Neural cell (in vitro differentiated cells): ENCODE results near the gene SMLR1. TPM values are rescaled to one million over a fixed set of nuclear protein-coding genes. Genes with fewer than 3 reads are reported as not detected.

Experiments used
- H2AFZ ChIP-seq: fragments of 200-600, 300-800 bp; sonication (generic), shearing (Covaris generic); 2 replicates; pipeline ENCODE4 v1.6.0; 2014; ENCODE audit warnings: low read depth, mild to moderate bottlenecking, antibody characterized with exemption, low read length, moderate library complexity
- H3F3A ChIP-seq: fragments of 200-600 bp; shearing (Covaris generic); 2 replicates; pipeline ENCODE4 v1.6.1; 2016; ENCODE audit warnings: mild to moderate bottlenecking, moderate library complexity, mixed read lengths, antibody characterized with exemption, low read length; ENCODE audit not compliant: insufficient read depth, poor library complexity, severe bottlenecking
- H3K27ac ChIP-seq: fragments of 200-600, 300-800 bp; sonication (generic), shearing (Covaris generic); 2 replicates; pipeline ENCODE4 v1.5.1; 2014; ENCODE audit warnings: mild to moderate bottlenecking, low read length, moderate library complexity
- H3K27me3 ChIP-seq: fragments of 300-800, 200-600 bp; sonication (generic), shearing (Covaris generic); 2 replicates; pipeline ENCODE4 v1.6.0; 2014; ENCODE audit warnings: mild to moderate bottlenecking, low read depth, low read length, moderate library complexity; ENCODE audit not compliant: insufficient read depth
- H3K36me3 ChIP-seq: fragments of 300-800, 200-600 bp; sonication (generic), shearing (Covaris generic); 2 replicates; pipeline ENCODE4 v1.5.1; 2014; ENCODE audit warnings: mild to moderate bottlenecking, antibody characterized with exemption, low read length, moderate library complexity; ENCODE audit not compliant: insufficient read depth
- H3K4me2 ChIP-seq: fragments of 300-800, 200-600 bp; sonication (generic), shearing (Covaris generic); 2 replicates; pipeline ENCODE4 v1.6.0; 2014; ENCODE audit warnings: mild to moderate bottlenecking, low read length
- H3K4me3 ChIP-seq: fragments of 300-800, 200-600 bp; sonication (generic), shearing (Covaris generic); 2 replicates; pipeline ENCODE4 v1.5.1; 2014; ENCODE audit warnings: mild to moderate bottlenecking, low read length, moderate library complexity
- H3K79me2 ChIP-seq: fragments of 200-600 bp; shearing (Covaris generic); replicated peaks from 2 replicates; pipeline ENCODE4 v1.6.0; 2014; ENCODE audit warnings: mild to moderate bottlenecking, low read length, moderate library complexity; ENCODE audit not compliant: insufficient read depth
- H3K9ac ChIP-seq: fragments of 300-800, 200-600 bp; sonication (generic), shearing (Covaris generic); 2 replicates; pipeline ENCODE4 v1.6.1; 2016; ENCODE audit warnings: mild to moderate bottlenecking, low read length, mixed read lengths
- H3K9me2 ChIP-seq: fragments of 200-600 bp; shearing (Covaris generic); 2 replicates; pipeline ENCODE4 v1.6.1; 2016; ENCODE audit warnings: mild to moderate bottlenecking, low read length, mixed read lengths; ENCODE audit not compliant: insufficient read depth
- H3K9me3 ChIP-seq: fragments of 200-600, 300-800 bp; sonication (generic), shearing (Covaris generic); 2 replicates; pipeline ENCODE4 v1.6.1; 2016; ENCODE audit warnings: mild to moderate bottlenecking, mixed run types, low read length, moderate library complexity, mixed read lengths
- H4K20me1 ChIP-seq: fragments of 200-600 bp; shearing (Covaris generic); 2 replicates; pipeline ENCODE4 v1.6.1; 2016; ENCODE audit warnings: mild to moderate bottlenecking, mixed run types; ENCODE audit not compliant: insufficient read depth
- CTCF ChIP-seq: fragments of 450-650 bp; IDR thresholded peaks from 2 replicates; pipeline ENCODE4 v1.5.1; 2014; ENCODE audit warnings: antibody characterized with exemption, mild to moderate bottlenecking, moderate library complexity; ENCODE audit not compliant: poor library complexity, severe bottlenecking
- EP300 ChIP-seq: fragments of 450-650 bp; conservative IDR thresholded peaks from 2 replicates; pipeline ENCODE4 v1.6.1; 2014; ENCODE audit warnings: antibody characterized with exemption, mild to moderate bottlenecking, moderate library complexity; ENCODE audit not compliant: poor library complexity, severe bottlenecking
- EZH2 ChIP-seq: fragments of 200-600, 300-800 bp; shearing (Covaris generic), sonication (generic); IDR thresholded peaks from 2 replicates; pipeline ENCODE4 v1.6.1; 2014; ENCODE audit warnings: antibody characterized with exemption, low read length, borderline replicate concordance, mild to moderate bottlenecking; ENCODE audit not compliant: insufficient read depth, poor library complexity, severe bottlenecking
- MXI1 ChIP-seq: fragments of 450-650 bp; conservative IDR thresholded peaks from 2 replicates; pipeline ENCODE4 v1.6.1; 2014; ENCODE audit warnings: antibody characterized with exemption, mild to moderate bottlenecking; ENCODE audit not compliant: poor library complexity, severe bottlenecking
- POLR2AphosphoS5 ChIP-seq: IDR thresholded peaks from 2 replicates; pipeline ENCODE4 v1.6.1; 2012
- RAD21 ChIP-seq: fragments of 450-650 bp; conservative IDR thresholded peaks from 2 replicates; pipeline ENCODE4 v1.6.1; 2014; ENCODE audit warnings: antibody characterized with exemption, mild to moderate bottlenecking, moderate library complexity
- REST ChIP-seq: IDR thresholded peaks from 2 replicates; pipeline ENCODE4 v1.6.1; 2012; ENCODE audit warnings: borderline replicate concordance
- SMC3 ChIP-seq: fragments of 450-650 bp; conservative IDR thresholded peaks from 2 replicates; pipeline ENCODE4 v1.6.1; 2014; ENCODE audit warnings: antibody characterized with exemption, mild to moderate bottlenecking, moderate library complexity; ENCODE audit not compliant: poor library complexity
- TAF1 ChIP-seq: IDR thresholded peaks from 2 replicates; pipeline ENCODE4 v1.6.1; 2012; ENCODE audit warnings: low read depth
- polyA plus RNA-seq: library from polyadenylated mRNA; depleted of rRNA; stranded (reverse); fragments of >200 nt; gene quantifications from 2 replicates; pipeline ENCODE4 v1.2.3, GENCODE V29; 2014

SMLR1 gene
- polyA plus RNA-seq, 1 donor from 2014 or later: not detected

GRCh38 chr6:130834482-130835251 is 7.5 kb downstream of the SMLR1 start:
- Histone ChIP-seq H3K9me2 (no peaks in the 10 kb centered on the region), H3K27me3 (no peaks in the 10 kb centered on the region), H4K20me1 (no peaks in the 10 kb centered on the region), H3K4me3 (no peak overlapping the region), H3K4me2 (no peak overlapping the region), H3K36me3 (no peaks in the 10 kb centered on the region), H3K27ac (no peak overlapping the region), H3F3A (no peaks in the 10 kb centered on the region), H3K79me2 (no peaks in the 10 kb centered on the region), H2AFZ (no peak overlapping the region), H3K9me3 (no peaks in the 10 kb centered on the region), H3K9ac (no peak overlapping the region)
- no peak for TF ChIP-seq CTCF
- no peak for TF ChIP-seq SMC3
- TF ChIP-seq EZH2: no peak
- no peak for TF ChIP-seq REST
- no peak for TF ChIP-seq RAD21
- TF ChIP-seq EP300: no peak

- Histone ChIP-seq H3K4me3 (no peak overlapping the region), H3K27ac (no peak overlapping the region), H3K9me2 (no peaks in the 10 kb centered on the region), H3K9me3 (no peaks in the 10 kb centered on the region), H2AFZ (no peak overlapping the region), H3K79me2 (no peaks in the 10 kb centered on the region), H3K36me3 (no peaks in the 10 kb centered on the region), H3K4me2 (no peak overlapping the region), H3K9ac (no peak overlapping the region), H4K20me1 (no peaks in the 10 kb centered on the region), H3K27me3 (no peaks in the 10 kb centered on the region), H3F3A (no peaks in the 10 kb centered on the region)
- TF ChIP-seq POLR2AphosphoS5 (no peak), EP300 (no peak), EZH2 (no peak), TAF1 (no peak), SMC3 (no peak), RAD21 (no peak), REST (no peak), MXI1 (no peak), CTCF (no peak)
Measured at GRCh38 chr6:130836055-130836640, 8.9 kb downstream of the SMLR1 start.
